Mesenchymal stem cell (in vitro differentiated cells and primary cell): Measurements from ENCODE around the gene FCER2.

Experiments
- DNase-seq: peaks from one replicate; pipeline ENCODE4 v3.0.0-alpha.2; 2013
- H2AFZ ChIP-seq: one replicate; pipeline ENCODE4 v1.6.1; 2013; ENCODE audit warnings: low read depth, mild to moderate bottlenecking, control low read depth, inconsistent platforms, low read length, moderate library complexity
- H2AK5ac ChIP-seq: 2 replicates; pipeline ENCODE4 v1.6.1; 2013; ENCODE audit warnings: low read length, moderate library complexity, mild to moderate bottlenecking, inconsistent platforms; ENCODE audit not compliant: severe bottlenecking
- H2BK120ac ChIP-seq: one replicate; pipeline ENCODE4 v1.6.1; 2013; ENCODE audit warnings: low read depth, mild to moderate bottlenecking, inconsistent platforms, low read length, moderate library complexity
- H2BK12ac ChIP-seq, 2 experiments: one replicate each; pipeline ENCODE4 v1.6.1; 2013; ENCODE audit warnings: inconsistent platforms in 2 of 2, low read length in 2 of 2, mild to moderate bottlenecking in 2 of 2, moderate library complexity in 2 of 2, control low read depth in 1 of 2
- H2BK15ac ChIP-seq: one replicate; pipeline ENCODE4 v1.6.1; 2013; ENCODE audit warnings: mild to moderate bottlenecking, low read depth, inconsistent platforms; ENCODE audit not compliant: poor library complexity, severe bottlenecking
- H2BK5ac ChIP-seq: 2 replicates; pipeline ENCODE4 v1.6.1; 2013; ENCODE audit warnings: low read depth, mild to moderate bottlenecking, low read length, control low read depth, inconsistent platforms; ENCODE audit not compliant: poor library complexity, severe bottlenecking
- H3K14ac ChIP-seq, 2 experiments: one replicate each; pipeline ENCODE4 v1.6.1; 2013; ENCODE audit warnings: inconsistent platforms in 2 of 2, low read length in 2 of 2, control low read depth in 1 of 2, mild to moderate bottlenecking in 1 of 2, moderate library complexity in 1 of 2
- H3K18ac ChIP-seq, 2 experiments: one replicate each; pipeline ENCODE4 v1.6.1; 2013; ENCODE audit warnings: inconsistent platforms in 2 of 2, low read length in 2 of 2, control low read depth in 1 of 2, low read depth in 1 of 2, mild to moderate bottlenecking in 1 of 2
- H3K23ac ChIP-seq, 2 experiments: one replicate each; pipeline ENCODE4 v1.6.1; 2013; ENCODE audit warnings: inconsistent platforms in 2 of 2, low read length in 2 of 2, mild to moderate bottlenecking in 2 of 2, moderate library complexity in 2 of 2, control low read depth in 1 of 2
- H3K27ac ChIP-seq: 2 replicates; pipeline ENCODE4 v1.5.1; 2013; ENCODE audit warnings: mild to moderate bottlenecking, moderate library complexity, low read length, control low read depth, inconsistent platforms; ENCODE audit not compliant: poor library complexity, severe bottlenecking
- H3K27me3 ChIP-seq, 2 experiments: 2 replicates each; pipeline versions ENCODE4 v1.6.1 to v1.7.0; 2013; ENCODE audit warnings: low read length in 2 of 2, mild to moderate bottlenecking in 2 of 2, moderate library complexity in 2 of 2, control low read depth in 1 of 2, inconsistent platforms in 1 of 2; ENCODE audit not compliant: control insufficient read depth in 1 of 2, insufficient read depth in 1 of 2
- H3K36me3 ChIP-seq, 2 experiments: 2 replicates each; pipeline versions ENCODE4 v1.6.1 to v1.7.0; 2013; ENCODE audit warnings: low read length in 2 of 2, control low read depth in 1 of 2, inconsistent platforms in 1 of 2, low read depth in 1 of 2, mild to moderate bottlenecking in 1 of 2; ENCODE audit not compliant: insufficient read depth in 2 of 2, control insufficient read depth in 1 of 2
- H3K4ac ChIP-seq, 2 experiments: one replicate each; pipeline ENCODE4 v1.6.1; 2013; ENCODE audit warnings: inconsistent platforms in 2 of 2, low read length in 2 of 2, mild to moderate bottlenecking in 2 of 2, moderate library complexity in 2 of 2, control low read depth in 1 of 2, low read depth in 1 of 2
- H3K4me1 ChIP-seq: 2 replicates; pipeline ENCODE4 v1.6.1; 2013; ENCODE audit warnings: low read depth, low read length, control low read depth; ENCODE audit not compliant: control insufficient read depth, insufficient read depth
- H3K4me2 ChIP-seq: 2 replicates; pipeline ENCODE4 v1.6.1; 2013; ENCODE audit warnings: low read length, mild to moderate bottlenecking, inconsistent platforms; ENCODE audit not compliant: poor library complexity, severe bottlenecking
- H3K4me3 ChIP-seq, 2 experiments: 2 replicates each; pipeline versions ENCODE4 v1.5.1 to v1.7.0; 2013; ENCODE audit warnings: low read length in 2 of 2, mild to moderate bottlenecking in 2 of 2, control low read depth in 1 of 2, low read depth in 1 of 2; ENCODE audit not compliant: insufficient read depth in 1 of 2
- H3K79me1 ChIP-seq: replicated peaks from 2 replicates; pipeline ENCODE4 v1.6.1; 2013; ENCODE audit warnings: mild to moderate bottlenecking, control low read depth, low read length, inconsistent platforms; ENCODE audit not compliant: poor library complexity, severe bottlenecking
- H3K9ac ChIP-seq: 2 replicates; pipeline ENCODE4 v1.7.0; 2013; ENCODE audit warnings: mild to moderate bottlenecking, low read length, moderate library complexity
- H3K9me3 ChIP-seq: 2 replicates; pipeline ENCODE4 v1.7.0; 2013; ENCODE audit warnings: mild to moderate bottlenecking, low read length; ENCODE audit not compliant: control insufficient read depth
- H4K8ac ChIP-seq: one replicate; pipeline ENCODE4 v1.6.1; 2013; ENCODE audit warnings: inconsistent platforms, mild to moderate bottlenecking, low read length, moderate library complexity
- H4K91ac ChIP-seq: one replicate; pipeline ENCODE4 v1.6.1; 2013; ENCODE audit warnings: mild to moderate bottlenecking, low read length, inconsistent platforms
- WGBS: methylation state at CpG from one replicate; pipeline ENCODE4 v1.1.7; 2013; ENCODE audit warnings: mixed read lengths; 5-methylcytosine and 5-hydroxymethylcytosine counted together

Gene FCER2

DNA sequence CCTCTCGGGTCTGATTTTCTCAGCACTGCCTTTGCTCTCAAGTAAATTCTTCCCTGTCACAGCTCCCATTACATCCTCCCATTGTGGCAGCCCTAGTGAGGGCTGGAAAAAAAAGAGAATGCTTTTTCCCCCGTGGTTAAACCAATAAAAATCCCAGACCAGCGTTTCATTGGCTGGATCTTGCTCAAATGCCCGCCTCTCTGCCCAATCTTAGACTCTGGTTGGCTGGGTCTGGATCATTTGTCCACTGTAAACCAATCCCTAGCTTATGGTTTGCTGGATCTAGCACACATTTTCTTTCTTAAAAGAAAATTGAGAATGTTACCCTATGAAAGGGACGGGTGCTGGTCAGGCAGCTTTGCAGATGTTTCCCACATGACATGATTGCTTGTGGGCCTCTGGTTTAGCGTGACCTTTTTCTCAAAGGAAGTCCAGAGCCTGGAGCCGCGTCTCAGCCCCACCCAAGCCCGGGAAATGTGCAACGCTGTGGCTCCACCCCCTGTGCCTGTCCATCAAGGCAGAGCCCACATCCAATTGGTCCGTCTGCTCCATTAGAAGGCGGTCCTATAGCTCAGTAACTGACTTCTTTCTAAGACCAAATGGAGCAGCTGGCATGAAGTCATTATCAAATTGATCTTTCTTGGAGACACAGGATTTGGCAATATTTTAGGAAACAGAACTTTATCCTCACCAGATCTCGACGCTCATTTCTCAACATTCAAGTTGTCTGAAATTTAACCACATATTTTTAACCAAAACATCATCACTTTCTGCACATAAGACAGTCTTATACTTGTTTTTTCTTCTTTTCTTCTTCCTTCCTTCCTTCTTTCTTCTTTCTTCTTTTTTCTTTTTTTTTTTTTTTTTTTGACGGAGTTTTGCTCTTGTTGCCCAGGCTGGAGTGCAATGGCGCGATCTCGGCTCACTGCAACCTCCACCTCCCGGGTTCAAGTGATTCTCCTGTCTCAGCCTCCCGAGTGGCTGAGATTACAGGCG lies 27.6 kb downstream of the FCER2 start:
- peak; percentile 59 for DNase-seq
- 55% methylated on average over 16 of the region's 21 CpGs for WGBS
- Histone ChIP-seq H2AK5ac (no peak overlapping the region), H2BK5ac (no peak overlapping the region), H3K79me1 (no peaks in the 10 kb centered on the region), H4K8ac (no peak overlapping the region), H2BK12ac (no peak overlapping the region), H2AFZ (no peak overlapping the region), H3K4me2 (no peak overlapping the region), H3K4me3 (no peak overlapping the region), H2BK120ac (no peak overlapping the region), H2BK15ac (no peak overlapping the region), H3K14ac (no peak overlapping the region), H3K36me3 (no peaks in the 10 kb centered on the region), H3K4ac (no peak overlapping the region), H3K4me1 (peaks cover 2% of the 10 kb centered on the region), H3K27me3 (peaks cover 53 to 58% of the 10 kb centered on the region in 2 experiments), H3K23ac (no peak overlapping the region), H3K18ac (no peak overlapping the region), H4K91ac (no peak overlapping the region), H3K27ac (no peak overlapping the region), H3K9me3 (peaks cover 5% of the 10 kb centered on the region), H3K9ac (no peak overlapping the region)

- Histone ChIP-seq H2BK12ac (no peak overlapping the region), H3K23ac (no peak overlapping the region), H3K4me3 (no peak overlapping the region), H3K9ac (no peak overlapping the region), H3K9me3 (peaks cover 5% of the 10 kb centered on the region), H2BK5ac (no peak overlapping the region), H2AFZ (no peak overlapping the region), H2BK15ac (no peak overlapping the region), H3K4me1 (peaks cover 2% of the 10 kb centered on the region), H4K8ac (no peak overlapping the region), H4K91ac (no peak overlapping the region), H2BK120ac (no peak overlapping the region), H3K14ac (no peak overlapping the region), H3K4ac (no peak overlapping the region), H3K18ac (no peak overlapping the region), H3K4me2 (no peak overlapping the region), H3K27ac (no peak overlapping the region), H3K36me3 (no peaks in the 10 kb centered on the region), H3K79me1 (no peaks in the 10 kb centered on the region), H2AK5ac (no peak overlapping the region), H3K27me3 (peaks cover 49 to 52% of the 10 kb centered on the region in 2 experiments)
- no peak for DNase-seq
- WGBS: 57% methylated on average over 9 of the region's 9 CpGs
Measured at GRCh38 chr19:7672522-7672921, 29.4 kb downstream of the FCER2 start.

DNA sequence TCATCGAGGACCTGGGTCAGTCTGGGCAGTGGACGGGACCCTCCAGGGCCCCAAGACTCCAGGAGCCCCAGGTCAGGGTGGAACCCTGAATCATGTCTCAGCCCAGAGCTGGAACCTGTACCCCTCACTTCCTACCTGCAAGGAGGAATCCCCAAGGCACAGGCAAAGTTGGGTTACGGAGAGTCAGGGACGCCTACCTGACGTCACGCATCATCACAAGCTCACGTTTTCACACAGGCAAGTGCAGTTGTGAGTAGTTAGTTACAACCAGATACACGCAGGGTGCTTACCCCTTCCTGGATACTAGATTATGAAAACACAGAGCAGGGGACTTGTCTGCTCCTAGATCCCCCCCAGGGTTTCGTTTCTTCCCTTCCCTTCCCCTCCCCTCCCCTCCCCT lies 31.1 kb downstream of the FCER2 start:
- DNase-seq: no peak
- 48% methylated on average over 8 of the region's 9 CpGs for WGBS
- H4K8ac ChIP-seq: no peak overlapping the region
- H3K79me1 ChIP-seq: no peaks in the 10 kb centered on the region
- peaks cover 2% of the 10 kb centered on the region for H3K4me1 ChIP-seq
- no peak overlapping the region for H2BK5ac ChIP-seq
- H3K27me3 ChIP-seq: peaks cover 44 to 45% of the 10 kb centered on the region in 2 experiments
- no peak overlapping the region for H3K14ac ChIP-seq
- no peak overlapping the region for H4K91ac ChIP-seq
- H3K9ac ChIP-seq: no peak overlapping the region
- no peak overlapping the region for H2BK15ac ChIP-seq
- no peak overlapping the region for H3K27ac ChIP-seq
- H3K9me3 ChIP-seq: peaks cover 5% of the 10 kb centered on the region
- H3K4me2 ChIP-seq: no peak overlapping the region
- no peak overlapping the region for H3K4ac ChIP-seq
- H3K36me3 ChIP-seq: no peaks in the 10 kb centered on the region
- H2AFZ ChIP-seq: no peak overlapping the region
- H2BK120ac ChIP-seq: no peak overlapping the region
- H3K18ac ChIP-seq: no peak overlapping the region
- H3K4me3 ChIP-seq: no peak overlapping the region
- H2AK5ac ChIP-seq: no peak overlapping the region
- H2BK12ac ChIP-seq: no peak overlapping the region
- no peak overlapping the region for H3K23ac ChIP-seq

DNA sequence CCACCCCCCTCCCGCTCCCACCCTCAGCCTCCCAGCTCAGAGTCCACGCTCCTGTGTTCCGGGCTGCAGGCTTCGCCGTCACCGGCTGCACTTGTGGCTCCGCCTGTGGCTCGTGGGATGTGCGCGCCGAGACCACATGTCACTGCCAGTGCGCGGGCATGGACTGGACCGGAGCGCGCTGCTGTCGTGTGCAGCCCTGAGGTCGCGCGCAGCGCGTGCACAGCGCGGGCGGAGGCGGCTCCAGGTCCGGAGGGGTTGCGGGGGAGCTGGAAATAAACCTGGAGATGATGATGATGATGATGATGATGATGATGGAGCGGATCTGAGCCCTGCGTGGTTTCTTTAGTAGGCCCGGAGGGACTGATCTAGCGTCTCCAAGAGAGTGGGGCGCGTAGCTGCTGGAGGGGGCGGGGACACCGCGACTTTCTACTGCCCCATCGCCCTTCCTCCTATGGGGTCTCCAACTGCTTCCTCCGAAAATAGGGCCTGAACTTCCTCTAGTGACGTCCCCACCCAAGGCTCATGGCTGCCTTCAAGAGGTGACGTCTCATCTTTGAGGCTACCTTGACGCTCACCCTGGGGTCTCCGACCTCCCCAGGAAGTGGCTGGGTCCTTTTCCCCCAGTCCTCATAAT lies 31.7 kb downstream of the FCER2 start:
- peaks cover 2% of the 10 kb centered on the region for H3K4me1 ChIP-seq
- no peak overlapping the region for H3K27ac ChIP-seq

More for the DNA sequence above, 31.7 kb downstream of the FCER2 start:
- no peak overlapping the region for H3K9ac ChIP-seq
- H4K91ac ChIP-seq: no peak overlapping the region
- no peaks in the 10 kb centered on the region for H3K79me1 ChIP-seq
- H3K9me3 ChIP-seq: peaks cover 5% of the 10 kb centered on the region
- no peak overlapping the region for H2AK5ac ChIP-seq
- H3K18ac ChIP-seq: no peak overlapping the region
- peaks cover 44 to 47% of the 10 kb centered on the region in 2 experiments for H3K27me3 ChIP-seq
- no peak for DNase-seq
- no peak overlapping the region for H3K23ac ChIP-seq
- no peak overlapping the region for H2BK5ac ChIP-seq
- H3K14ac ChIP-seq: no peak overlapping the region
- H3K4me3 ChIP-seq: no peak overlapping the region
- H4K8ac ChIP-seq: no peak overlapping the region
- H2BK12ac ChIP-seq: no peak overlapping the region
- no peak overlapping the region for H2BK120ac ChIP-seq
- no peak overlapping the region for H2AFZ ChIP-seq
- no peak overlapping the region for H3K4ac ChIP-seq
- no peak overlapping the region for H2BK15ac ChIP-seq
- no peaks in the 10 kb centered on the region for H3K36me3 ChIP-seq
- H3K4me2 ChIP-seq: no peak overlapping the region
- WGBS: 48% methylated on average over 42 of the region's 43 CpGs
